CMK (cell line): ENCODE data around the gene BLNK.
"Not testable (repeated sequence)": the region's sequence is repeated elsewhere in the genome, so short reads cannot be mapped to it uniquely, and the experiment has no call there.

ENCODE experiments used
- DNase-seq: peaks from one replicate; pipeline ENCODE4 v3.0.0-alpha.2; 2010; ENCODE audit warnings: low read depth

BLNK gene

DNA sequence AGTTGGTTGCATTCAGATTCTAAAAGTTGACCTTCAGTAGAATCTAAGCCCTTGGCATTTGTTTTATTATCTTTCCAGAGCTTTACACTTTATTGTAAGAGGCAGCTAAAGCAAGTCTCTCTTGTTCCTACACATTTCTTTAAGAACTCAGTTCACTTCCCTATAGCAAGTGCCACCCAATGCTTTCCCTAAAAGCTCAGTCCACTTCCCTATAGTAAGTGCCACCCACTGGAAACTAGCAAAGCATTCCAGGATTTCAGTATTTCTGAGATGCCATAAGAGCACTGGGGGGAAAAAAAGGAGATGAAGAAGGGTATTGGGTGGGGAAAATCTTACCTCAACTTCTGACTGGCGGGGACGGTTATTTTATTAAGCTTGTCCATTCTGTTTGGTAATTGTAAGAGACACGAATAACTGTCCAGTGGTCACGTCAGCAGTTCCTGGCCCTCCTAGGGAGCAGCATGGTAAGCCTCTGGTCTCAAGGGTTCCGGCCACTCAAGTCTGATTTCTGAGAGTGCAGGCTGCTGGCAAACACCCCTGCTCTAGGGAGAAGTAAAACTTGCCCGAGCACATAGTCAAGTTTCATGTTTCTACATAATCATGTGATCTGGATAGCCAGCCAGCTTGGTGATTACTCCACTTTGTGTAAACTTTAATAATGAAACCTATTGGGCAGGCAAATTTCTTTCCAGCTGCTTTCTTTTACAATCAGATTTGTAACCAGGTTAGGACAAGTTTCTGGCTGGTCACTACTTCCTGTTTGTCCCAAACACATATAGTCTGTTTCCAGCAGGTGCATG is at the start of gene BLNK:
BLNK (minus strand) TSS at position 554 of the 800 bp plus-strand sequence; CDS start at position 383, 171 bp downstream.
- no peak for DNase-seq

DNA sequence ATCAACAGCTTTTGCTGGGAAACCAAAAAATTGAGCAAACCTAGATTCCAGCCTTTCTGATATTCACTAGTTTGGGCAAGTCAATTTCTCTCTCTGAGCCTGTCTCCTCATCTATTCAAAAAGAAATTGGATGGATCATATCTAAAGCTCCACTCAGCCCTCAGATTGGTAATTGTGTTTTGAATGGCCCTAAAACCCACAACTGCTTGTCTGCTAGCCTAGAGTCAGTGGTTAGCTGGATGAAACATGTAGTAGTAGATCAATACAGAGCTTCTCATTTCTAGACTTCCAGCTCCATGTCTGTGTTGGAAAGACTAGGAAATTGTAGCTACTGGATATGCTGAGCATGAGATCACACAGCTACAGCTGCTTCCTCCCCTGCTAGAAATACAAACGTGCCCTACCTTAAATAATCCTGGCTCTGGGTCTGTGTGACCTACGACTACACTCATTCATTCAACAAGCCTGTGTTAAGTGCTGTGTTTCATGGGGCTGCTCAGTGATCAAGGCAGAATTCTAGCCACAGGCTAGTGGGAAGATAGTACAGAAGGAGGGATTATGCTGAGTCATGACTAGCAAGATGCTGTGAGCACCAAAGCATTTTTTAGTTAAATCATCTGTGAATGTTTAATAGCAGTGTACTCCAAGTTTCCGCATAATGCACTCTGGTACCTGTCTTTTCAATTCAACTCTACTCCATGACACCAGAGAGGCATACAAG is 48.5 kb upstream of the BLNK start:
- DNase-seq: no peak

DNA sequence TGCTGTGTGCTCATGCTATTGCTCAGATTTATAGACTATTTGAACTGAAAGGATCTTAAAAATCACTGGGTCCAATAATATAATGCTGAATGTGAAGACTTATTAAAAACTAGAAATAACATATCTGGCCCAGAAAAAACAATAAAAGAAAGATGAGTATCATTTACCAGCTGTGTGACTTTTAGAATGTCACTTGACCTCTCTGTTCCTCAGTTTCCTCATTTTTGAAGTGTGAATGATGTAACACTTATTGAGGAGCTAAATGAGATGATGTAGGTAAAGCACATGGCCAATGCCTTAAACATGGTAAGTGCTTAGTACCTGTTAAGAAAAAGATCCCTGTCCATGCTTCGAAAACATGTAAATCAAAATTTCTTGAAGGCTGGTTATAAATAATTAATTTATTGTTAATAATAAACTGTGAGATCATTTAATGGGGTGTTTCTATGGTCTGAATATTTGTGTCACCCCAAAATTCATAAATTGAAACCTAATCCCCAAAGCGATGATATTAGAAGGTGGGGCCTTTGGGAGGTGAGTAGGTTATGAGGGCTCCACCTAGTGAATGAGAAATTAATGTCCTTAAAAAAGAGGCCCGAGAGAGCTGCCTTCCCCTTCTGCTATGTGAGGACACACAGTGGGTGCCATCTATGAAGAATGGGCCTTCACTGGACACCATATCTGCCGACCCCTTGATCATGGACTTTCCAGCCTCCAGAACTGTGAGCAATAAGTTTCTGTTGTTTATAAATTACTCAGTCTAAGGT is 45.9 kb upstream of the BLNK start:
- no peak for DNase-seq

DNA sequence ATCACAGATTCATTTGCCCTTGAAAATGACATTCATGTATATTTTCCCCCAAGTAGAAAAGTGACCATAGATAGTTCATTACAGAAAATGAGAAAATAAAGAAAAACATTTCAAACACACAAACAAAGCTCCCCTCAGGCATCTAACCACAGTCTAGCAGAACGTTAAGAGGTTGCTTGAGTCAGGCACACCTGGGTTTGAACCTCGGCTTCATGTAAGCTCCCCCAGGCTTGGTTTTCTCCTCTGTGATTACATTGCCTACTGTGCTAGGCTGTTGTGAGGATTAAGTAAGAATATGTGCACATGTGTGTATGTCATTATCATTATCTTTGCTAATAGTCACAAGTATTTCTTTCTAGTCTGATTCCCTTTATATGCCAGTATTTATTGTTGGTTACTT is 42.0 kb upstream of the BLNK start:
- DNase-seq: no peak

DNA sequence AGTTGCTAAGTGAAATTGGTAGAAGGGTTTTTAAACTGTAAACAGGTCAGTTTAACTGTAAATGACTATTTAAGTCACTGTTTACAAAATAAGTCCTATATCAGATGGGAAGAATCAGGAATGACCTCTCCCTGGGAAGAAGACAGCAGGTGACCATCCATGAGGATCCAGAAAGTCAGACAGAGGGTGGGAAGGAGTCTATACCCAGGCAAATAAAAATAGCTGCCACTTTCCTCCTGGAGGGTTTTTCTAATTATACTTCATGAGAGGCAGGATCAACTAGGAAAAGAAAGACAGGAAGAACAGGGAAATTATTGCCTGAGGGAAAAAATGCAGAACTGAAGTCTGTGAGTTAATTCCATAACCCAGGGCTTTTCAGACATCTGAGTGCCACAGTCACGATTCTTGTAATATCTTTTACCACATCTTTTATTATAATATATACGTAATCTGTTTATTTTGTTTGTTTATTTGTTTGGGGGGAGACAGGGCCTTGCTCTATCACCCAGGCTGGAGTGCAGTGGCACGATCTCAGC is 39.9 kb upstream of the BLNK start:
- DNase-seq: no peak

DNA sequence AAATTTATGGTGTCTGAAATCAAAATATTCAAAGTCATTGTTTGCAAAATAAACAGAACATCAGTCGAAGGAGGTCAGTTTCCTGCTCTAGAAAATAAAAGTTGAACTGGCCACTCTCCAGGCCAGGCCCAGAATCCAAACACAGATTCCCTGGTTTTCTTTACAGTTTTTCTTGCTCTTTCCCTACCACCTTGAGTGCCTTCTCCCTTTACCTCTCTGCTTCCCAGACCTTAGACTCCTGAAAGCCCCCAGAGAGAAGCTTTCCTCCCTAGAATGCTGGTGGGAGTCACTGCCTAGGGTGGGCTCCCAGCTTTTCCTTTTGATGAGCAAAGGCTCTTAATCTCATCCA is 38.9 kb upstream of the BLNK start:
- no peak for DNase-seq

DNA sequence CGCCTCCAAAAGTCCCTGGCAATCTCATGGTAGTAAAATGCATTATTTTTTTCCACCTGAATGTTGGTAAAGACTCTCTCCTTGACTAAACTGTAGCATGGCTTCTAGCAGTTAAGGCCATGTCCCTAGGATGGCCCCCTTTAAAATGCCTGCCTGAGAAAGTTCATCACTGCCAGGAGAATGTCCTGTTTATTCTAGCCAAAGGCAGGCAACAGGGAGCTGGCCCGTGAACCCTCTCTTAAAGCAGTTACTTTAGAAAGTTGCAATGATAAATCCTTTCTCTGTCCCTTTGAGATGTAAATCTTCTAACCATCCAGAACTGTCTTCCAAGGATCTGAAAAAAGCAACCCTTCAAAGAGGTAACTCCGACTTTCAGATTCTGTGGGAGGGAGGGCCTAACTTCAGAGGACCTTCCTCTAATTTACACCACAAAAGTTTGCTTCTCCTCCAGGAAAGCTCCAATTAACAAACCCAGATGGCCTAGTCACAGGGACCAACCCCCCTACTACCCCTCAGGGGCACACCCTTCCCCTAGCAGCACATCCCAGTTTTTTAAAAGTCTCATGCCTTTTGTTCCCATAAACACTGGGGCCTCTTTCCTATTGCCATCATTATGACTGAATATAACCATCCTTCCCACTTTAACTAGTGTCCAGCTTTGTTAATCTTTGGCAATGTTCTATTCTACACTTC is 38.4 kb upstream of the BLNK start:
- DNase-seq: no peak

DNA sequence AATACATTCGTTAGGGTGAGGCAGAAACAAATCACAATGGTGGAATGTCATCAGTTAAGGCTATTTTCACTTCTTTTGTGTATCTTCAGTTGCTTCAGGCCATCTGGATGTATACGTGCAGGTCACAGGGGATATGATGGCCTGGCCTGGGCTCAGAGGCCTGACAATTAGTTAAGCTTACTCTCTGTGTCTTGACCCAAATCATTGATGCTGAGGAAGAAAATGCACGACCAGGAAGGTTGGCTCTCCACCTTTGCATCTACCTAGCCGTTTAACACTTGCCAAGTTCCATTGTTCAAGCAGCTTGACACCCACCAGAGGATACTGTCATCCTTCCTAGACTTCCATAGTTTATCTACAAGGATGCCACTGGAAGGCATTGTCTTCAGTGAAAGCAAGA is 37.5 kb upstream of the BLNK start:
- not testable (repeated sequence) for DNase-seq

DNA sequence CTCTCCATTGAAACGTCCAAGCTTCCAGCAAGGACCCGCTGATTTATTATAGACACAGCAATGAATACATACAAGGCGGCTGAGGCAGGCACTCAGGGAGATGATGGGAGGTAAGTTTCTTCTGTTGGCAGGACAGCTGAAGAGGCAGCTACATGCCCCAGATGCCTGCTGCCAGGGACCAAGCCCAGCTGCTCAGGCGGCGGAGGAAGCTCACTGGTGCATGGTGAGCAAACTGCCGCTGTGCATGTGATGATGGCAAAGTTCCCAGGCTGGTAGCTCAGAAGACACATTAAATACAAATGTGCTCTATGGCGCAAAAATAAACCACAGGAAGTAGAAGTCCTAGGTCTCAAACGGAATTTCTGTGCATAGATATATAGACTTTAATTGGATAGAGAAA is 35.1 kb upstream of the BLNK start:
- no peak for DNase-seq

DNA sequence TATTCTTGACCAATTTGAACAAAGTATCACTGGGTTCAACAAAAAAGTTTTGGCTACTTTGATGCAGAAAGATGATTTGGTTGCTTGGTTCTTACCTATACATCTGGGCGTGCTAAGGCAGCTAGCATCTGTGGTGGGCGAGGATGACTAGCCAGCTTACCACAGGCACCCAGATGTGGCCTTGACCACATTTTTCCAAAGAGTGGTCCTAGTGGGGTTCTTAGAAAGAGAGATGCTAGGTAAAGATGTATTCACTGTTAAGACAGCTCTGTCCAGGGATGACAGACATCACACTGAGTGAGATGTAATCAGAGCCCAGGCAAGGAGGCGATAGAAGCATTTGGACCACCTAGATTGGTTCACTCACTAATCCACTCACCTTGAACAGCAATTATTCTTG is 33.6 kb upstream of the BLNK start:
- DNase-seq: no peak

DNA sequence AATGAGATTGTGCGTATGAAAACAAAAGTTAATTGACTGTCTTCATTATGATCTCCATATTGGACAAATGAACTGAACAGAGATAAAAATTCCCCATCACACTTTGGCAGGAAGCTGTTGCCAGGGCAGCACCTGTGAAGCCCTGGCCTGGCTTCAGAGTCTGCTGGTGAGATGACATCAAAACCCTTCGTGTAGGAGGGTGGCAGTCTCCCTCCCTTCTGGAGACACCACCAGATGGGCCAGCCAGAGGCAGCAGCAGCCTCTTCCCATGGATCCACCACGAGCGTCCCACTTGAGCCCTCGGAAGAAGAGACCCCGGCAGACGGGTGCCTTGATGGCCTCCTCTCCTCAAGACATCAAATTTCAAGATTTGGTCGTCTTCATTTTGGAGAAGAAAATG is 32.9 kb upstream of the BLNK start, which contains the start of gene DNTT:
DNTT (plus strand) TSS at position 205 of the 400 bp plus-strand sequence; CDS start at position 269, 64 bp downstream.
- DNase-seq: no peak

DNA sequence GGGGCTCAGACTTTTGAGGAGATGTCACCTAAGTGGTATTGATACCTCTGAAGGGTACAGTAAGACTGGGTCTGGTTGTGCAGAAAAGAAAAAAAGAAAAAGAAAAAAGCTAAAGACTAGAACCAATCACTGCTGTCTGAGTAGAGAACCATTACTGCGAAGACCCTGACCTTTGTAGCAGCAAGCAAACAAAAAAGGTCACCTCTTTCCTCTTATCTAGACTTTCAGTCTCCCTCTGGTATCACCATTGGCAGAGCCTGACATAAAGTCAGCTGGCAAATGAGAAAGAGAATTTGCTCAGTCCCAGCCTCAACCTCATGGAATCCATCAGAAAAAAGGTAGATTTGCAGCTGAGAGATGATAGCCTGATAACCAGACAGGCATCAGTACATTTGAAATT is 30.2 kb upstream of the BLNK start:
- no peak for DNase-seq

DNA sequence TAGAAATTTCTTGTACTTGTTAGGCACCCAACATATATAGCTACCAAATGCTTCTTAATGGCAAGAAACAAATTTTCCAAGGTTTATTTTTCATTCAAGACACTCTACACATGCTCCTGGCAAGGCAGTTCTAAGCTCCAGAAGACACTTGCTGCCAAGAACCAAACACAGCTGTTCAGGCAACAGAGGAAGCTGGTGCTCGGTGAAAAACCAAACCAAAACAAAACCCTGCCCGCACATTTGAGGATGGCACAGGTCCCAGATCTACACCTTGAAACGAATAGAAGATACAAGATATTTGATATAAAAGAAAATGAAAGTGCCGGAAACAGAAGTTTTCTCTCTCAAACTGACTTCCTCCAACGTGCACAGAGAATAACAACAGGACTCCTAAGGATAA is 28.0 kb upstream of the BLNK start:
- DNase-seq: no peak

DNA sequence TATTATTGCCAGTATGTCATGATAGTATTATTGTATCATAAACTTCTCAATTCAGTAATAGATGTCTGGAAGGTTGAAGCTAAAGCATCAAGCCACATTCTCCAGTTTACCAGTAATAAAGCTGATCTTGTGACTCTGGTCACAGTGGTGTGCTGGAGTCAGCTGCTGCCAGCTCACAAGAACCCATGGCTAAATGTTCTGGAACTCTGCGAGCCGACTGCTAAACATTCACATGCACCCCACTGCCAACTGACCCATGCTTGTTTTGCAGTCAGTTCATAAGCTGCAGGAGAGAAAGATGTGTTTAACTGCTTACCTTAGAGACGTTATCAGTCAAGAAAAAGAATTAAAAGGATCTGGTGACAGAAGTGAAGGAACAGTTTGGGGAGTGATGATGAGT is 27.0 kb upstream of the BLNK start:
- no peak for DNase-seq

DNA sequence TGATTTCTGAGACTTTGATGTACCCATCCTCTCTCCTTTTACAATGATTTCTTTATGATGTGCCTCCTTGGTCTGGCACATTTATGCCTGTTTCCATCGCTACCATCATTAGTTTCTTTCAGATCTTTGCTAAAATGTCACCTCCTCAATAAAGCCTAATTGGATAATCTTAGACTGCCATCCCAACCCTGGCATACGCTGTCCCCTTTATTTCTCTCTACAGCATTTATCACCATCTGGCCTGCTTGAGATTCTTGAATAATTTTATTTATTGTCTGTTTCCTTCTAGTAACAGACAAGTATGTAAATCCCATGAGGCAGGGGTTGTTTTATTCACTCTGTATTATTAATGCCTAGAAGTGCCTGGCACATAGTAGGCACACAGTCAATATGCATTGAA is 26.1 kb upstream of the BLNK start:
- DNase-seq: no peak

DNA sequence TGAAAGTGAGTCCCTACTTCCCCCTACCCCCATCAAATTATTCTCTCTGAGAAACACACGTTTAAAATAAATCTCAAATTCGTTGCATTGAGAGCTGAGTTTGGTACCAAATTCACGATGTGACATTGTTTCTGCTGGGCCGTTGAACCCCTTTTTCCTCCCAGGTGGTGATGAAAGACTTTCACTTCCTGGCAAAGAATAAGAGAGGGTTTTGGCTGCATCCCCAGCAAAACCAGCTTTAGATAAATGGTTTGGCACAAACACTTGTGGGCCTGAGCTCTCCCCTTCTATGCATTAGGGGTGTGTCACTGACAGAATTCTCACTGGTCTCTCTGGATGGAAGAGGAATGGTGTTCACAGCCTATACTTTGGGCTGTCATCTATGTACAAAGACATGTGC is 24.1 kb upstream of the BLNK start:
- DNase-seq: no peak

DNA sequence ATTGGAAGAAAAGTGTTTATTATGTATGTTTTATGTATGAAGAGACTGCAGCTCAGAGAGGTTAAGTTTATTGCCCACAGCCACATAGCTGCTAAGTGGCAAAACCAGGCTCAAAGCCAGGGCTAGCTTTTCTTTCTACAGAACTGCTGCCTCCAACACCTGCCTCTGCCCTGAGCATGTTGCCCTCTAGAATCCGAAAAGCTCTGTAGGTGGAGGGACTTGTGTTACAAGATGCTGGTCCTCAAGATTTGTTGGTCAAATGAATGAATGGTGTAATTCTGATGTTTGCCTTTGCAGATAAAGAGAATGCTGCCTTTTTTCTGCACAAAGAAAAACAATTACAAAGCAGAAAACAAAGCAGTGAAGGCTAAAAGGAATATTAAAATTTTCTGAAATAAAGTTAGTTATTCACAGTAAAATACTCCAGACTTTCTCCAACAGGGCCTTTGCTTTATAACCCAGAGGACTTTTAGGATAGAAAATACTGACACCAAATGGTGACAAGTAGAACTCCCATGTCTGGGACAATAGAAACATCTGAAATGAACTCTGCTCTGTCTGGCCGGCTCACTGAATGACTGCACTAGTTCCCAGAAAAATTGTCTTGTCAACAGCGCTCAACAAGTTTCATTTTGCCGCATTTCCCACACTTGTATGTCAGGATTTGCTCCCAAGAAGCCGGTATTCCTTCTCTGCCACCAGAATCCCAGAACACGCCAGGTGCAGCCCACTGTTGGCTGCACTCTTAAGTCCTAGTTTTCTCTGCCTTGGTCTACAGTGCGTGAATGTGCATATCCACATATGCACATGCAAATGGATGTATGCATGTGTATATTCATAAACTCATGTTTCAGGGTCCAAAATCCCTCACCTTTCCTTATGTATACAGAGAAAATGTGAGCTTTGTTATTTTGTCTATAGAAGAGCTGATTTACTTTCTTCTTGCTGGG is 21.9 kb upstream of the BLNK start:
- DNase-seq: no peak

DNA sequence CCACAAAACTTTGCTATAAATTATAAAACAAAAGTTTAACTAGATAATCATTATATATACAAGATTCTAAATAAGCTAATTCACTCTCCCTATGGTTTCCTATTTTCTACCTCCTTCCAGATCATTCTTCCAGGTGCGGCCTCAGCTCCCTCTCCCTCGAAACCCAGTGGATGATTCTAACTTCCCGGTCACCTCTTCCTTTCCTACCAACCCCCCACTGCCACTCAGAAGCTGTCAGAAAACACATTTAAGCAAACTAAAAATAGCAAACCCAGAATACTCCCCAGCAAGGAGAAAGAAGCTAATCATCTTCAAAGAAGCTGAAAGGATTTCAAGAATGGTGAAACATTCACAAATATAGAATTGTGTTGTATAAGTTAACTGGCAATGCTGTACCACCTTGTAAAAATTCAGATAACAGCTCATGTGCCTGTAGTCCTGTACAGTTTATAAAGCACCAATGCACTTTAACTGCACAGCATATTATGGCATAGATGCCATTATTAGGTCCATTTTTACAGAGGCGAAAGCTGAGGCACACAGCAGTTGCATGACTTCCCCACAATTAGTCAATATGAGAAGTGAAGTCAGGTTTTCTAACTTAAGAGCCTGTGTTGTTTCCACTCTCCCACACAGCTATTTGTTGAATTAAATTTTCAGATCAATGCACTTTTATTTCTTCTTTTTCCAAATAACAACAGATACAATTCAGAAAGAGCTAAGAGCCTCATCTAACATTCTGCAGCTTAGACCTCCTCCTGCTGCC is 19.2 kb upstream of the BLNK start:
- no peak for DNase-seq

DNA sequence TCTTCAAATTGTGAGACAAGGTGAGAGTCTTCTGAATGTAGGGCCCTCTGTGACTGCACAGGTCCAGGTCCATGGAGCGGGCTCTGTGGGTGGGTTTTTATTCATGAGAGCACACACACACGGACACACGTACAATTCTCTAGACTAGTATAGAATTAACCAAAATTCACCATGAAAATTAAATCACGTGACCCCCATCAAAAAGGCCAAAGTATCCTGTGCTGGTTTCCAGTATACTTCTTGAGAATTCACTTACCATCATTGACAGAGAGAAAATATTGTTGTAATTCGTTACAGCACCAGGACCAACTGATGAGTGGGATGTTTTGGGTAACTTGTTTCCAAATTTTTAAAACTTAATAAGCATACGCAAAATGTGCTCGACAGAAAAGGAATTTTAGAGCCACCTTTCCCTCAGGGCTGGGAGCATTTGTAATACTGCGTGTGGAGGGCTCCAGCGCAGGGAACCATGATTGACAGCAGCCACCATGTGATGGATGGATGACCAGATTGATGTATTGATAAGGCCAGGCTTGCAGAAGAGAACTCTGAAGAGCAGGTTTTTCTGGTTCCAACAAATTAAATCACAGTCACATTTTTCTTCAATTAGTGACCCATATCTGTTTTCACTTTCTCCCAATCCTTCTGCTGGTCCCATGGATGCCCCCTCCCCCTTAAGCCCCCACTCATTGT is 18.0 kb upstream of the BLNK start:
- DNase-seq: no peak
